GM10847 (cell line): ENCODE measurements around the gene PLA2G4B.

ENCODE experiments used
- POLR2A ChIP-seq: IDR thresholded peaks from 2 replicates; pipeline ENCODE4 v1.6.1; 2011; ENCODE audit not compliant: insufficient read length; ENCODE audit errors: extremely low read depth

The PLA2G4B gene

GRCh38 chr15:41838400-41838897, at the start of gene PLA2G4B:
Gene PLA2G4B (plus strand): TSS chr15:41838847. CDS start chr15:41838914, 67 bp downstream.
- TF ChIP-seq POLR2A, result no peak

GRCh38 chr15:41789236-41789635, 49.4 kb upstream of the PLA2G4B start:
- no peak for TF ChIP-seq POLR2A

- no peak for TF ChIP-seq POLR2A
These were observed 49.0 kb upstream of the PLA2G4B start for GRCh38 chr15:41789662-41790061.

GRCh38 chr15:41790169-41790568, 48.5 kb upstream of the PLA2G4B start:
- TF ChIP-seq POLR2A, result no peak

- no peak for TF ChIP-seq POLR2A
These were observed 47.7 kb upstream of the PLA2G4B start for GRCh38 chr15:41790756-41791546.

GRCh38 chr15:41791547-41791937, 47.1 kb upstream of the PLA2G4B start:
- no peak for TF ChIP-seq POLR2A

GRCh38 chr15:41792000-41792637, 46.5 kb upstream of the PLA2G4B start:
- TF ChIP-seq POLR2A, result no peak

- no peak for TF ChIP-seq POLR2A
These were observed 44.6 kb upstream of the PLA2G4B start for GRCh38 chr15:41794081-41794480.

GRCh38 chr15:41795996-41796856, 42.4 kb upstream of the PLA2G4B start:
- no peak for TF ChIP-seq POLR2A

GRCh38 chr15:41797201-41797944, 41.3 kb upstream of the PLA2G4B start:
- no peak for TF ChIP-seq POLR2A

GRCh38 chr15:41798607-41799487, 39.8 kb upstream of the PLA2G4B start:
- no peak for TF ChIP-seq POLR2A

GRCh38 chr15:41799488-41799805, 39.2 kb upstream of the PLA2G4B start:
- TF ChIP-seq POLR2A, result no peak

GRCh38 chr15:41801185-41801584, 37.5 kb upstream of the PLA2G4B start:
- no peak for TF ChIP-seq POLR2A

- TF ChIP-seq POLR2A, result no peak
These were observed 36.7 kb upstream of the PLA2G4B start for GRCh38 chr15:41801850-41802455.
